ENCODE data around the gene SOD2. TPM values are rescaled to one million over a fixed set of nuclear protein-coding genes. Genes with fewer than 3 reads are reported as not detected.
"Not testable (repeated sequence)": the region's sequence is repeated elsewhere in the genome, so short reads cannot be mapped to it uniquely, and the experiment has no call there.

SOD2 gene
- total RNA-seq, 1 donor from 2014 or later = 167 TPM

GRCh38 chr6:159716247-159717096, 23.4 kb upstream of the SOD2 start:
- no peak for DNase-seq (ENCODE audit: low read depth, low spot score)

- no peak for DNase-seq (ENCODE audit: low read depth, low spot score)
Observed at GRCh38 chr6:159715605-159716004, 22.6 kb upstream of the SOD2 start.

GRCh38 chr6:159715166-159715565, 22.1 kb upstream of the SOD2 start:
- DNase-seq (ENCODE audit: low read depth, low spot score) = no peak

- no peak for DNase-seq (ENCODE audit: low read depth, low spot score)
Observed at GRCh38 chr6:159714404-159714803, 21.4 kb upstream of the SOD2 start.

- DNase-seq (ENCODE audit: low read depth, low spot score) = no peak
Observed at GRCh38 chr6:159713984-159714383, 20.9 kb upstream of the SOD2 start.

- DNase-seq (ENCODE audit: low read depth, low spot score) = not testable (repeated sequence)
Observed at GRCh38 chr6:159712389-159712788, 19.3 kb upstream of the SOD2 start.

GRCh38 chr6:159710603-159711002, 17.6 kb upstream of the SOD2 start:
- DNase-seq (ENCODE audit: low read depth, low spot score) = not testable (repeated sequence)

GRCh38 chr6:159701413-159701999, 8.5 kb upstream of the SOD2 start:
- no peak for DNase-seq (ENCODE audit: low read depth, low spot score)

- no peak for DNase-seq (ENCODE audit: low read depth, low spot score)
Observed at GRCh38 chr6:159700970-159701369, 7.9 kb upstream of the SOD2 start.

GRCh38 chr6:159695984-159696383, 2.9 kb upstream of the SOD2 start:
- no peak for DNase-seq (ENCODE audit: low read depth, low spot score)

GRCh38 chr6:159693894-159694545, 979 bp upstream of the SOD2 start:
- DNase-seq (ENCODE audit: low read depth, low spot score) = peak; percentile 65

GRCh38 chr6:159692303-159693127, 526 bp downstream of the SOD2 start:
- no peak for DNase-seq (ENCODE audit: low read depth, low spot score)

GRCh38 chr6:159691963-159692287, 1.1 kb downstream of the SOD2 start:
- no peak for DNase-seq (ENCODE audit: low read depth, low spot score)

GRCh38 chr6:159691133-159691962, 1.7 kb downstream of the SOD2 start:
- peak; percentile 67 for DNase-seq (ENCODE audit: low read depth, low spot score)

GRCh38 chr6:159690135-159690534, 2.9 kb downstream of the SOD2 start:
- not testable (repeated sequence) for DNase-seq (ENCODE audit: low read depth, low spot score)

- no peak for DNase-seq (ENCODE audit: low read depth, low spot score)
Observed at GRCh38 chr6:159689001-159689400, 4.0 kb downstream of the SOD2 start.

- no peak for DNase-seq (ENCODE audit: low read depth, low spot score)
Observed at GRCh38 chr6:159688266-159688905, 4.7 kb downstream of the SOD2 start.

GRCh38 chr6:159687341-159687740, 5.7 kb downstream of the SOD2 start:
- DNase-seq (ENCODE audit: low read depth, low spot score) = no peak

- no peak for DNase-seq (ENCODE audit: low read depth, low spot score)
Observed at GRCh38 chr6:159686703-159687102, 6.3 kb downstream of the SOD2 start.

GRCh38 chr6:159686040-159686439, 7.0 kb downstream of the SOD2 start:
- DNase-seq (ENCODE audit: low read depth, low spot score) = no peak

GRCh38 chr6:159684013-159684304, 9.1 kb downstream of the SOD2 start:
- DNase-seq (ENCODE audit: low read depth, low spot score) = no peak

All from pulmonary artery endothelial cell (primary cell).